PFSK-1 (cell line): ENCODE data around the gene STIM1.

Experiments used
- FOXP2 ChIP-seq: optimal IDR thresholded peaks from 2 replicates; pipeline ENCODE3; 2011; ENCODE audit warnings: borderline replicate concordance, control low read depth, inconsistent platforms; ENCODE audit not compliant: insufficient read depth; ENCODE audit errors: extremely low read length, extremely low read depth
- POLR2AphosphoS5 ChIP-seq: IDR thresholded peaks from 2 replicates; pipeline ENCODE4 v1.6.1; 2012; ENCODE audit warnings: low read depth, mild to moderate bottlenecking, control low read depth, low read length, moderate library complexity
- REST ChIP-seq, 2 experiments: IDR thresholded peaks; 2 replicates each; pipeline versions ENCODE4 v1.6.1 to v1.8.0; 2011 to 2012; ENCODE audit warnings: low read depth in 2 of 2, low read length in 2 of 2, control low read depth in 1 of 2, inconsistent platforms in 1 of 2, mild to moderate bottlenecking in 1 of 2, moderate library complexity in 1 of 2; ENCODE audit not compliant: insufficient read depth in 1 of 2
- SIN3A ChIP-seq: IDR thresholded peaks from 2 replicates; pipeline ENCODE4 v1.6.1; 2012; ENCODE audit warnings: mild to moderate bottlenecking, low read length, moderate library complexity, borderline replicate concordance; ENCODE audit not compliant: insufficient read depth
- TAF1 ChIP-seq: IDR thresholded peaks from 2 replicates; pipeline ENCODE4 v1.6.1; 2012; ENCODE audit warnings: low read length, control low read depth, borderline replicate concordance; ENCODE audit not compliant: insufficient read depth

Gene STIM1

DNA sequence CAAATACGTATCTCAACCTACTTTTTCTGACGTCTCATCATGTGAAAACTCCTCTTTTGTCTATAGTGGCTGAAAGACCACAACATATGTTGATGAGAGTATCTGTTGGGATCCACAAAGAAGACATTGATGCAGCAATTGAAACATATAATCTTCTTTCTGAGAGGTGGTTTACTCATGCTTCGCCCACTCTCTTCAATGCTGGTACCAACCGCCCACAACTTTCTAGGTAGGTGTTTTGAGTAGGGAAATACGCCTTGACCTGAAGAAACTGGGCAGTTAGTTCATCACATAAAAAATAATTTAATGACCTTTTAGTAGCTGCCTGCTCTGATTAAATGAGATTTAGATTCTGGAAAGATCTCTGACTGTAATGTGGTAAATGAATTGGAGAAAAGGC lies 256.4 kb downstream of the STIM1 start:
- TF ChIP-seq POLR2AphosphoS5 (no peak), FOXP2 (no peak), SIN3A (no peak), REST (IDR thresholded peaks at IDR 0.05; ENCODE audit: insufficient read depth in 1 of 2, low read depth in 2 of 2, low read length in 2 of 2) (no peak), TAF1 (no peak)

- no peak for TF ChIP-seq REST (IDR thresholded peaks at IDR 0.05; ENCODE audit: insufficient read depth in 1 of 2, low read depth in 2 of 2, low read length in 2 of 2)
- no peak for TF ChIP-seq POLR2AphosphoS5
- TF ChIP-seq TAF1 = no peak
- TF ChIP-seq SIN3A = no peak
- no peak for TF ChIP-seq FOXP2
These were observed 259.7 kb downstream of the STIM1 start for GRCh38 chr11:4115128-4115527.

GRCh38 chr11:4118107-4118506 lies 262.6 kb downstream of the STIM1 start:
- TF ChIP-seq TAF1 = no peak
- TF ChIP-seq REST (IDR thresholded peaks at IDR 0.05; ENCODE audit: insufficient read depth in 1 of 2, low read depth in 2 of 2, low read length in 2 of 2) = no peak
- TF ChIP-seq SIN3A = no peak
- TF ChIP-seq POLR2AphosphoS5 = no peak
- no peak for TF ChIP-seq FOXP2

DNA sequence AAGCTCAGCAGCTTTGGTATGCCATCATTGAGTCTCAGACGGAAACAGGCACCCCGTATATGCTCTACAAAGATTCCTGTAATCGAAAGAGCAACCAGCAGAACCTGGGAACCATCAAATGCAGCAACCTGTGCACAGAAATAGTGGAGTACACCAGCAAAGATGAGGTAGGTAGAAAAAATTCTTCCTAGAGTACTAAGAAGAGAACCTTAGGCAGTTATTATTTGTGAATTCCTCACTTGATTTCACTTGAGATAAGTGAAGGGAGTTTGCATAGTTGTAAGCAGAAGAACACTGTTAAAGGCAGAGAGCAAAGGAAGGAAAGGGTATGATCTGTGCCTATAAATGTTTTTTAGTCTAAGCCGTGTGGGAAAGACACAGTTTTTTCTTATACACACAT lies 267.8 kb downstream of the STIM1 start:
- TF ChIP-seq SIN3A = no peak
- TF ChIP-seq FOXP2 = no peak
- no peak for TF ChIP-seq REST (IDR thresholded peaks at IDR 0.05; ENCODE audit: insufficient read depth in 1 of 2, low read depth in 2 of 2, low read length in 2 of 2)
- no peak for TF ChIP-seq POLR2AphosphoS5
- TF ChIP-seq TAF1 = no peak

DNA sequence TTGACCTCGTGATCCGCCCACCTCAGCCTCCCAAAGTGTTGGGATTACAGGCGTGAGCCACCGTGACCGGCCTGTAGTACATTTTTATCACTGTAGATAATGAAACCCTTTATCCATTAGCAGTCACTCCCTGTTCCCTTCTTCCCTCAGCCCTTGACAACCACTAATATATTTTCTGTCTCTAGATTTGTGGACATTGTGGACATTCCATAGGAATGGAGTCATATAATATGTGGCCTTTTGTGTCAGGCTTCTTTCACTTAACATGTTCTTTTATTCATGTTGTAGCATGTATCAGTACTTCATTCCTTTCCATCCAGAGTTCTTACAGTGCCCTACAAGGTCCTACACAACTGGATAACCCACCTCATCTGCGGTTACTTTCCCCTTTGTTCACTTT lies 269.7 kb downstream of the STIM1 start:
- no peak for TF ChIP-seq FOXP2
- TF ChIP-seq POLR2AphosphoS5 = no peak
